ENCODE data around the gene C6orf52.
"Not testable (repeated sequence)": the region's sequence is repeated elsewhere in the genome, so short reads cannot be mapped to it uniquely, and the experiment has no call there.

The C6orf52 gene

DNA sequence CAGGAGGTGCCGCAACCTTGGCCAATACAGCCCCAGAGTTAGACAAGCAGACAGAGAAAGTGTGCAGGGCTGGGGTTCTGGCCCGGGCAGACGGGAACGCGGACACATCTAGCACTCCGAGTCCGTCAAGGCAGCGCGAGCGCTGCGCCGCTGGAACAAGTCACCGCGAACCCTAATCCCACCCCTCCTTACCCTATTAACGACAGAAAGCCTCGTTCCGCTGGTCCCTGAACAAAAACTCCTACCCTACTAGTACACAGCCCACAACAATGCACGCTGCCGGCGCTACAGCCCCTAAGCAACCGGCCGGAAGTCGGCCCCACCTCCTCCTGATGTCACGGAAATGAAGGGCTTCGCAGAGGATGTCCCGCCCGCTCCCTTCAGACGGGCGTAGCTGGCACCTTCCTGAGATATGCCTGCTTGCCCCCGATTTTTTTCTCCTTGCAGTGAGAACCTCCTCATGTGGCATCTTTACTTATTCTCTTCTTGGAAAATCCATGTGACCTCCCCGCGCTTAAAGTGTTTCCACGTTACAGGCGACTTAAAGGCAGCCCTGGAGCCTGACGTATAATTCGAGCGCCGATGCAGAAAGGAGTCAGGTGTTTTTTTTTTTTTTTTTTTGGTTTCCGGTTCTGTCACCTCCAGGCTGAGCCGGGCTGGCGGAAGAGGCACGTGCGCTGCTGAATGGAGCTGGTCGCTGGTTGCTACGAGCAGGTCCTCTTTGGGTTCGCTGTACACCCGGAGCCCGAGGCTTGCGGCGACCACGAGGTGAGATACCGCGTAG lies at the start of gene C6orf52, which contains the start of gene PAK1IP1:
C6orf52 (minus strand) TSS at position 315 of the 784 bp plus-strand sequence. CDS start 7,066 bp downstream, outside the sequence.
PAK1IP1 (plus strand) TSS at position 671 of the 784 bp plus-strand sequence; CDS start at position 685, 14 bp downstream.
- Histone ChIP-seq H3K9me3 (no peaks in the 10 kb centered on the region), H3K4me3 (ENCODE audit: low read depth in 1 of 2, low read length in 1 of 2) (peak within 1 kb of the TSS; percentile 73 to 86), H3K36me3 (peaks cover 3% of the 10 kb centered on the region), H3K4me1 (ENCODE audit: control insufficient read depth in 1 of 2, insufficient read depth in 1 of 2, low read depth in 1 of 2, low read length in 1 of 2) (peaks cover 31 to 33% of the 10 kb centered on the region in 2 experiments), H3K27me3 (no peaks in the 10 kb centered on the region), H3K27ac (peak within 1 kb of the TSS; percentile 95)
- TF ChIP-seq, protein P1, sequence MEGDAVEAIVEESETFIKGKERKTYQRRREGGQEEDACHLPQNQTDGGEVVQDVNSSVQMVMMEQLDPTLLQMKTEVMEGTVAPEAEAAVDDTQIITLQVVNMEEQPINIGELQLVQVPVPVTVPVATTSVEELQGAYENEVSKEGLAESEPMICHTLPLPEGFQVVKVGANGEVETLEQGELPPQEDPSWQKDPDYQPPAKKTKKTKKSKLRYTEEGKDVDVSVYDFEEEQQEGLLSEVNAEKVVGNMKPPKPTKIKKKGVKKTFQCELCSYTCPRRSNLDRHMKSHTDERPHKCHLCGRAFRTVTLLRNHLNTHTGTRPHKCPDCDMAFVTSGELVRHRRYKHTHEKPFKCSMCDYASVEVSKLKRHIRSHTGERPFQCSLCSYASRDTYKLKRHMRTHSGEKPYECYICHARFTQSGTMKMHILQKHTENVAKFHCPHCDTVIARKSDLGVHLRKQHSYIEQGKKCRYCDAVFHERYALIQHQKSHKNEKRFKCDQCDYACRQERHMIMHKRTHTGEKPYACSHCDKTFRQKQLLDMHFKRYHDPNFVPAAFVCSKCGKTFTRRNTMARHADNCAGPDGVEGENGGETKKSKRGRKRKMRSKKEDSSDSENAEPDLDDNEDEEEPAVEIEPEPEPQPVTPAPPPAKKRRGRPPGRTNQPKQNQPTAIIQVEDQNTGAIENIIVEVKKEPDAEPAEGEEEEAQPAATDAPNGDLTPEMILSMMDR (IDR thresholded peaks at IDR 0.05) = peak; percentile 9

DNA sequence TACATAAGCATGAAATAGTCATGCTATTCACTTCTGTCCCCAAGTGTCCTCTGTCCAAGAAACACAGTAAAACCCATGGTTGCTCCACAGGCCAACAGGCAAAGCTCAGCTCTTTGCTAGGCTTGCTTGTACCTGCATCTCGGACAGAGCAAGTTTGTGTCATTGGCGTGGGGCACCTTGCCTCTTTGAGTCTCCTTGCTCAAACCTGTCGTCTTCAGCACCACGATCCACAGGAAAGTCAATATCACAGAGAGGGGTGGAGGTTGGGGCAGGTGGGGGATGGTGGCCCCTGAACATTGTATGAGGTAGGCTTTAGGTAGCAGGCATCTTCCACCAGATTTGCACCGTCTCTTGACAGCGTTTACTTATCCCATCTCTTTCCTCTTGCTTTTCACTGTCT lies 49.1 kb upstream of the C6orf52 start:
- Histone ChIP-seq H3K27me3 (no peaks in the 10 kb centered on the region), H3K27ac (no peak overlapping the region), H3K4me1 (ENCODE audit: control insufficient read depth in 1 of 2, insufficient read depth in 1 of 2, low read depth in 1 of 2, low read length in 1 of 2) (peaks cover 13 to 15% of the 10 kb centered on the region in 2 experiments), H3K36me3 (no peaks in the 10 kb centered on the region), H3K4me3 (ENCODE audit: low read depth in 1 of 2, low read length in 1 of 2) (no peak overlapping the region), H3K9me3 (no peaks in the 10 kb centered on the region)
- TF ChIP-seq, protein P1 (IDR thresholded peaks at IDR 0.05) = no peak

DNA sequence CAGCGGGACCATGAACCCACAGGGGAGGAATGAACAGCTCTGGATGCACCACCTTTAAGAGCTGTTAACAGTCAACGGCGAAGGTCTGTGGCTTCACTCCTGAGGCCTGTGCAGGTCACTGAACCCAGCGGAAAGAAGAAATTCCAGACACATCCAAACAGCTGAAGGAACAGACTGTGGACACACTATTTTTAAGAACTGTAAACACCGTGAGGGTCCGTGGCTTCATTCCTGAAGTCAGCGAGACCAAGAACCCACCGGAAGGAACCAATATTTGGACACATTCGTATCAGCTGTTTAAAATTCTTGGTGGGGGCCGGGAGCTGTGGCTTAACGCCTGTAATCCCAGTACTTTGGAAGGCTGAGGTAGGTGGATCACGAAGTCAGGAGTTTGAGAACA lies 47.8 kb upstream of the C6orf52 start:
- Histone ChIP-seq H3K36me3 (no peaks in the 10 kb centered on the region), H3K27ac (no peak overlapping the region), H3K27me3 (no peaks in the 10 kb centered on the region), H3K4me1 (ENCODE audit: control insufficient read depth in 1 of 2, insufficient read depth in 1 of 2, low read depth in 1 of 2, low read length in 1 of 2) (peaks cover 6 to 7% of the 10 kb centered on the region in 2 experiments), H3K4me3 (ENCODE audit: low read depth in 1 of 2, low read length in 1 of 2) (no peak overlapping the region), H3K9me3 (no peaks in the 10 kb centered on the region)
- TF ChIP-seq, protein P1 (IDR thresholded peaks at IDR 0.05) = no peak

DNA sequence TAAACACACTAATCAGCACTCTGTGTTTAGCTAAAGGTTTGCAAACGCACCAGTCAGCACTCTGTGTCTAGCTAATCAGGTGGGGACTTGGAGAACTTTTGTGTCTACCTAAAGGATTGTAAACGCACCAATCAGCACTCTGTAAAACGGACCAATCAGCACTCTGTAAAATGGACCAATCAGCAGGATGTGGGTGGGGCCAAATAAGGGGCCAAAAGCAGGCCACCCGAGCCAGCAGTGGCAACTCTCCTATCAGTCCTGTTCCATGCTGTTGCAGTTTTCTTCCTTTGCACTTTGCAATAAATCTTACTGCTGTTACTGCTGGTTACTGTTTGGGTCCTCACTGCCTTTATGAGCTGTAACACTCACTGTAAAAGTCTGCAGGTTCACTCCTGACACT lies 47.2 kb upstream of the C6orf52 start:
- H3K9me3 ChIP-seq; H3K27ac ChIP-seq; H3K36me3 ChIP-seq; H3K4me1 ChIP-seq (ENCODE audit: control insufficient read depth in 1 of 2, insufficient read depth in 1 of 2, low read depth in 1 of 2, low read length in 1 of 2); H3K4me3 ChIP-seq (ENCODE audit: low read depth in 1 of 2, low read length in 1 of 2); H3K27me3 ChIP-seq: not testable (repeated sequence)

DNA sequence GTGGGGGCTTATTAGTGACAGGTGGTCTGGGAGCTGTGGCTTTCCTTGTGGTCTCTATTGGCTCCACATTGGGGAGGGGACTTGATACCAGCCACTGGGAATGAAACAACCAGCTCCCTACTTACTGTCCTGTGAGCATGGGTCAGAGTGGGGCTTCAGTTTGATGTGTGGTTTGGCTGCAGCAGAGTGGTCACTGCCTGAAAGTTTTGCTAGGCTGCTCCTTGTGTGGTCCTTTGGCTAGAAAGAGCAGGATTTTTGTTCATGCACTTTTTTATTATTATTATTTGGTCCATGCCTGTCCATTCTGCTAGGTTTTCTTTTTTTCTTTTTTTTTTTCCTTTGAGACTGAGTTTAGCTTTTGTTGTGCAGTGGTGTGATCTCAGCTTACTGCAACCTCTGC lies 45.6 kb upstream of the C6orf52 start:
- Histone ChIP-seq H3K4me1 (ENCODE audit: control insufficient read depth in 1 of 2, insufficient read depth in 1 of 2, low read depth in 1 of 2, low read length in 1 of 2) (no peaks in the 10 kb centered on the region), H3K36me3 (no peaks in the 10 kb centered on the region), H3K4me3 (ENCODE audit: low read depth in 1 of 2, low read length in 1 of 2) (no peak overlapping the region), H3K9me3 (no peaks in the 10 kb centered on the region), H3K27ac (no peak overlapping the region), H3K27me3 (no peaks in the 10 kb centered on the region)
- TF ChIP-seq, protein P1 (IDR thresholded peaks at IDR 0.05) = no peak

DNA sequence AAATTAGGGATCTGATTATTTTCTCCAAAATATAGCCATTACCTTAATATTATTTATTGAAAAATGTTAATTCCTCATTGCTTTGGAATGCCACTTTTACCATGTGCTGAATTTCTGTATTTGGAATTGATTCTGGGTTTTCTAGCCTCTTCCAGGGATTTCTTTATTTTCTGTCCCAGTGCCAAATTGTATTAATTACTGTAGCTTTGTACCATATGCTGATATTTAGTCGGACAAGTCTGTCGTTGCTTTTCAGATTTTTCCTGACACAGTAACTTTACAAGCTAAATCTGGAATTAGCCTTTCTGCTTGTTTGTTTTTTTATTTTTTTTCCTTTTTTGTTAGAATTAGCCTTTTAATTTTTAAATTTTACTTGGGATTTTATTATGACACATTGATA lies 42.3 kb upstream of the C6orf52 start:
- no peaks in the 10 kb centered on the region for H3K27me3 ChIP-seq
- peaks cover 8% of the 10 kb centered on the region for H3K36me3 ChIP-seq
- no peak overlapping the region for H3K4me3 ChIP-seq (ENCODE audit: low read depth in 1 of 2, low read length in 1 of 2)
- no peaks in the 10 kb centered on the region for H3K4me1 ChIP-seq (ENCODE audit: control insufficient read depth in 1 of 2, insufficient read depth in 1 of 2, low read depth in 1 of 2, low read length in 1 of 2)
- no peak overlapping the region for H3K27ac ChIP-seq
- TF ChIP-seq, protein P1 (IDR thresholded peaks at IDR 0.05) = no peak
- H3K9me3 ChIP-seq = no peaks in the 10 kb centered on the region
